ENCODE data around the gene ACSL1. TPM values are rescaled to one million over a fixed set of nuclear protein-coding genes. Genes with fewer than 3 reads are reported as not detected.

Gene ACSL1
- total RNA-seq, 1 experiment from 2014 or later, result 42.8 TPM

DNA sequence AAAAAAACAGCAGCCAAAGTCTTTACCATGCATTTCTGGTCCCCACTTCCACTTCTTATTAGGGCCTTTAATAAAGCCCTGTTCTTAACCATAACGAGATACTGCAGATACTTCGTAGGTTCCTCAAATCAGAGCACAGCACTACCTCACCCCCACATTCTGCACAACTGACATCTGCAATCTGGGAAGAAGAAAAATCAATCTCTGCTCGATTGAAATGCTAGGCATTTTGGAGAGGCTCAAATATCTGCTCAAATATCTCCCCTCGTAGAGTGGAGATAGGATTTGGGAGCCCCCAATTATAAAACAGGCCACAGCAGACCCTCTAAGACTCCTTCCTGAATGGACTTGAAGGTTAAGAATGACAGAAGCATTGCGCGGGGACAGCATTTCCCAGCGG is 51.6 kb downstream of the ACSL1 start:
- no peak for DNase-seq (ENCODE audit: low read depth)
- in situ Hi-C loops (cut with HindIII; ENCODE audit: low pct_unique_long_range_greater_than_20kb, low sequenced_read_pairs), result no loop called here

DNA sequence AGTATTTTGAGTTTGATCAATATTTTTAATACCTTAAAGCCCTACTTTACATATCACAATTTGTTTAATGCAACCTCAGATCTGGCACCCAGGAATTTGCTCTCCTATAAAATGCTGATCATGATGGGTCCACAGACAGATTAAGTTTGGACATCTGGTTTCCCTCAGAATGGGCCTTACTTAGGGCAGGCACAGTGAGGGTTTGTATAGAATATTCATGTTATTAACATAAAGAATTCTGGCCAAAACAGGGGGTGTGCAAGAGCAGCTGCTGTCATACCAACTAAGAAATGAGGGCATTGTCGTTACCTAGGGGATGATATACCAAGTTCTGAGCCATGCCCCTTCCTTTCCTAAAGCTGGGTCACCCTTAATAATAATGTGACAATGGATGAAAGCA is 54.4 kb downstream of the ACSL1 start:
- no peak for DNase-seq (ENCODE audit: low read depth)
- in situ Hi-C loops (cut with HindIII; ENCODE audit: low pct_unique_long_range_greater_than_20kb, low sequenced_read_pairs), result no loop called here

DNA sequence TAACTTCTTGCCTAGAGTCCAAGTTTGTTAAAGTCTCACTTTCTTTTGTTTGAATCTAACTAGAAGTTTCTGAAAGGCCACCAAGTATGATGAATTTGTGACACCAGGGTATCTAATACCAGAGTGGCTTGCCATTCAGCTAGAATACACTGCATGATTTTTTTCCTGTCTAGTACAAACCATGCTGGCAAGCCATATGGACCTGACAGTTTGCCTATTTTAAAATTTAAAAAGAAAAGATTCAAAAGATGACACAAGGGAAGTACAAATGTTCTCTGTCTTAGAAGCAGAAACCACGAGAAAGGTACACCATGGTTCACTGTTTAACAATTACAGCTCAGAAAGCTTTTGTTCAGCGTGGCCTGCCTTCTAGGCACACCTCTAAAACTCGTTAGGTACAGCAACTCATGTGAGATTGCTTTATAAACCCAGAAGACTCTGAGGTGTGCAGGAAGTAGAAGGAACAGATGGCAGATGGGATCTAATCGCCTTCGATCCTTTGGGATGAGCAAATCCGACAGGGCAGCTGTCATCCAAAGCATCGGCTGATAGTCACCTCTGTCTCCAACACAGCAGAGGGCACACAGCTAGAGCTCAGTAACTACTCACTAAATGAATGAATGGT is 56.5 kb downstream of the ACSL1 start:
- no peak for DNase-seq (ENCODE audit: low read depth)
- in situ Hi-C loops (cut with HindIII; ENCODE audit: low pct_unique_long_range_greater_than_20kb, low sequenced_read_pairs), result no loop called here

DNA sequence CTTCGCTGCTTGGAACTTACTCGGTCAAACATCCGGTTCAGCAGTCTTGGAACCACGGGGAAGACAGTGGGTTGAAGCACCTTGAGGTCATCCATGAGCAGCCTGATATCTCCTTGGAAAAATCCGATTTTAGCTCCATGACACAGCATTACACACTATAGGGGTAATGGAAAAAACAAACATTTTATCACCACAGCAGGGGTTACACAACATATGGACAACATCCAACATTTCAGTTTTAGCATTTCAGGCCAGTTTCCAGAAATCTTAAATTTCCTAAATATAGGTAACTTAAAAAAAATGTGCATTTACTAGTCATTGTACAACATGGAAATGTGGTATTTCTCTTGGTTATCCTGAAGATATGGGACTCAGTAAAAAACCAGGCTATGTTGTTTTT is 57.5 kb downstream of the ACSL1 start:
- no peak for DNase-seq (ENCODE audit: low read depth)
- in situ Hi-C loops (cut with HindIII; ENCODE audit: low pct_unique_long_range_greater_than_20kb, low sequenced_read_pairs), result no loop called here

DNA sequence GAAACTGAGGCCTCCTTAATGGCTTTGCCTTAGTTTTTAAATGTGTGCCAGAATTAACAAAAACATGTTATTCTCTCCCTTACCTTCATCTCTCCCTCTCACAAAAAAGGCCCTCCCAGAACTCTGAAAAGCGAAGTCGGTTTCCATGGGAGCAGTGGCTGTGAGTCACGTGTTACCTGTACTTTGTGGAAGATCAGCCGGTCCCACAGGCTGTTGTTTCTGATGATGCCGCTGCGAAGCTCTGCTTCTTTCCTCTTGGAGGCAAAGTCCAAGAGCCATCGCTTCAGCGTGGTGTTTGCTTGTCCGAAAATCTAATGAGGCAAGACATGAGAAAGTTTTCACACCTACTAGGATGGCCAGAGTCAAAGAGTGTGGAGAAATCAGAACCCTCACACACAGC is 59.3 kb downstream of the ACSL1 start:
- DNase-seq (ENCODE audit: low read depth), result no peak
- in situ Hi-C loops (cut with HindIII; ENCODE audit: low pct_unique_long_range_greater_than_20kb, low sequenced_read_pairs), result no loop called here

DNA sequence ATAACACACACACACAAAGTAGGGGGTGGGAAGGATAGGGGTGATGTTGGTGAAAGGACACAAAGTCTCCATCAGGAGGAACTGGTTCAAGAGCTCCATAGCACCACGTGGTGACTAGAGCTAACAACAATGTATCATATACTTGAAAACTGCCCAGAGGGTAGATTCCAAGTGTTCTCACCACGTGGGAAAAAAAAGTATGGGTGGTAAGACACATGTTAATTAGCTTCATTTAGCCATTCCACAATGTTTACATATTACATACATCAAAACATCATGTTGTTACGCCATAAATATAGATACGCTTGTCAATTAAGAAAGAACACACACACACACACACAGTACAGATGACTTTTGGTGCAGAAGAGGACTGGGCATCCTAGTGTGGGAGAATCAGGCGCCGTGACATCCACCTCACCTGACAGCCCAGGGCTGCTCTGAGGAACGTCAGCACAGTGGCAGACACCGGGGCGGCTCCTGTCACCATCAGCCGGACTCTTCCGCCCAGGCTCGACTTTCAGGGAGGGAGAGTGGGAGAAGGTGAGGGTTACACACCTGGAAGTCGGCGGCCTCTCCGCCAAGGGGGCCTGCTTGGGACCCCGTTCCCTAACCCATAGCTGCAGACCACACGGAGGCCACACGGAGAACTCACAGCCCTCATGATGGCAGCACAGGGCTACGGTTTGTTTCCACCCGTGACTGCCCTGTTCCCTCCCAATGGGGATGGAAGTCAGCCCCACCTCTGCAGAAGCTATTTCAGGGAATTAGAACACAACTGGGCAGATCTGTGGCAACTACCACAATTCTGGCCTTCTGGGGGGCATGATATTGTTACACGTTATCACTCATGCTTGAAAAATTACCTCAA is 60.1 kb downstream of the ACSL1 start:
- DNase-seq (ENCODE audit: low read depth), result no peak
- in situ Hi-C loops (cut with HindIII; ENCODE audit: low pct_unique_long_range_greater_than_20kb, low sequenced_read_pairs), result no loop called here

DNA sequence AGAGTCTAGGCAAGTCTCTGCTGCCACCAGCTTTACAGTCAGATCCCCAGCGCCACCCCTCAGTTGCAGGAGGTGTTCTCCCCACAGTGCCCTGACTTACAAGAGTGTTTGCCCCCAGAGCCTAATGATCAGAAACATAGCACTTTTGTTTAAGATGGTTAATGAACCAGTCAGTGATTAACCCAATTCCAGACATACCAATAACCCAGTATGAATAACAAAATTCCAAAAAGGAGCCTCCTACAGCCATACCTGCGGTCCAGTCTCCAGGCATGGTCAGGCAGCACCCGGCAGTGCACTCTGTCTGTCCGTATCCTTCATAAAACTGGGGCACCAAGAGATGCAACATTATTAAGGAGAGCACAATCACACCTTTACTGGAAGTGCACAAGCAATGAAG is 61.2 kb downstream of the ACSL1 start:
- in situ Hi-C loops (cut with HindIII; ENCODE audit: low pct_unique_long_range_greater_than_20kb, low sequenced_read_pairs), result no loop called here
- DNase-seq (ENCODE audit: low read depth), result no peak

DNA sequence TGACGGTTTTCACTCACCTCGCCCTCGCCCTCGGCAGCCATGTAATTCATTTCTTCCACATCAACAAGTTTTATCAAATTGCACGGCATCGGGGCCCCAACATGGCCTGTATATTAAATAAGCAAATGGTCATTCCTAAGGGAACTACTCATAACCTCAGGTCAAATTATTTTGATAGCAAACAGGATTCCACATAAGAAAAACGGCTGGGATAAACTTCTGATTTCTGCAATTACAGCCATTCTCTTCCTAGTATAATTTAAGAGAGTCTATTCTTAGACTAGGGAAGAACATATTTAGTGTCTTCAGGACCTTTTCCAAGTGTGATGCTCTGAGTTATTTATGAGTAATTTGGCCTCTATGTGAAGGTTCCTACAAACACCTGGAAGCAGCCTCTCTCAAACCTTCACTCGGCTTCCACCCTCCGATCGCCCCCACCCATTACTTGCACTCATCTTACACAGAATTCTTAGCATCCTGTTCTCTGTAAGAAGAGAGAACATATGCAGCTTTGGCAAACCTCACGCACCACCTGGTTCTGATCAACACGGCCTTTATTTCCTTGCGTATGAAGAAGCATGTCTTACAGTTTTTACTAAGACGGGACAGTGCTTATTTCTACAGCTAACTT is 62.5 kb downstream of the ACSL1 start:
- in situ Hi-C loops (cut with HindIII; ENCODE audit: low pct_unique_long_range_greater_than_20kb, low sequenced_read_pairs), result no loop called here

DNA sequence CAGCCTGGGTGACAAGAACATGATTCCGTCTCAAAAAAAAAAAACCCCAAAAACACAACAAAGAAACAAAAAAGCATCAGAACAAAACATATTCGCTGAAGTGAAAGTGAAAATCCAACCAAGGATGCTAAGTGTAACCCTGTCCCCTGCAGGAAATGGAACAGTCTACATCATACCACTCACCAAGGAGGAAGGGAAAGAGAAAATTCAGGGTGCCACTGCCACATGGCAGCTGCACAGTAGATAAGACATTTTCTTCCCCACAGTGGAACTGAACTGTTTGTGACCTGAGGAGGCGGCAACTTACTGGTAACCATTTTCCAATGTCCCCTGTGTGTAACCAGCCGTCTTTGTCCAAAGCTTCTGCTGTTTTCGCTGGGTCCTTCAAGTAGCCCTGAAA is 63.7 kb downstream of the ACSL1 start:
- no peak for DNase-seq (ENCODE audit: low read depth)
- in situ Hi-C loops (cut with HindIII; ENCODE audit: low pct_unique_long_range_greater_than_20kb, low sequenced_read_pairs), result no loop called here

More for the DNA sequence above, 62.5 kb downstream of the ACSL1 start:
- no peak for DNase-seq (ENCODE audit: low read depth)

DNA sequence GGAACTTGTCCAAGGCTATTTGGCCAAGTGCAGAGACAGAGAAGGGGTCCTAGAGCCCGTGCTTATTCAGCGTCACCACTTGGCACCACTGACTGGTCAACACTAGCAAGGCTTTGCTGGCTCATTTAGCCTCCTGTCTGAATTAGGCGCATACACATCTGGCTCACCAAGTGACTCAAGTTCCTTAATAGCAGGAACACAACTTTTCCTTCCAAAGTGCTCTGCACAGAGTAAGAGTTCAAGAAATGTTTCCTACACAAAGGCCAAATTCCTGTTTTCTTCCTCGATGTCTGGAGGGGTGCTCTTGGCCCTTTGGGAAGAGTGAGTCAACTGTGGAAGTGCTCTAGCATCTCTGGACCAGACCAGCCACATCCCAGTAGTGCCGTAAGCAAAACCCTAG is 65.1 kb downstream of the ACSL1 start:
- no peak for DNase-seq (ENCODE audit: low read depth)
- in situ Hi-C loops (cut with HindIII; ENCODE audit: low pct_unique_long_range_greater_than_20kb, low sequenced_read_pairs), result no loop called here

DNA sequence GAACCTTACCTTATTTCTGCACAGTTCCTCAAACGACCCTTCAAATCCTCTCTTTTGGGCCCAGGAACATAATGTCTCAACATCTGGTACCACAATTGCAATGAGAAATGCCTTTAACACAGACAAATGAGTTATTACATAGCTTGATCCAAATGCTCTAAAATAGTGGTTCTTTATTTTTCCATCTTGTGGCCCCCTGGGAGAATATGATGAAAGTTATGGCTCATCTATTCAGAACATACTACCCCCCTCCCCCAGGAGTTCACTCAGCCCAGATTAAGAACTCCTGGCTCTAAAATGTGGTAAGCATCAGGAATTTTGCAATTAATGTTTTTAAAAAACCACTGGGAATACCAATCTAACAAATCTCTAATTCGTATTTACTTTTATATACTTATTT is 68.0 kb downstream of the ACSL1 start:
- no peak for DNase-seq (ENCODE audit: low read depth)
- in situ Hi-C loops (cut with HindIII; ENCODE audit: low pct_unique_long_range_greater_than_20kb, low sequenced_read_pairs), result no loop called here

DNA sequence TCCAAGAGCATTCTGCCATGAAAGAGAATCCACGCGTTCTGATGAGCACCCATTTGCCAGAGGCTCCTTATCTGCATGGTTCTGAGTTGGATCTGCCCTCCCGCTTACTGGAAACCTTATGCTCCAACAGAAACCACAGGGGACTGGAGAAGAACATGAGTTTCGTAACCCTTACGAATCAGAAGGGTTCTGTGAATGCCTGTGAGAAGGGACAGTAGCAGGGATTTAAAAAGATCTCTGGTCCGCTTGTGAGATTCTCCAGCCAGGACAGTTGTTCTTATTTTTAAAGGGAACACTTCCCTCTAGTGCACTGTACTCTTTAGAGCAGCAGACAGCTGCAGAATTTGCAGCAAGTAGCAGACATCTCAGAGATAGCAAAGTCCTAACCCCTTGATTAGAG is 69.4 kb downstream of the ACSL1 start:
- in situ Hi-C loops (cut with HindIII; ENCODE audit: low pct_unique_long_range_greater_than_20kb, low sequenced_read_pairs), result no loop called here
- DNase-seq (ENCODE audit: low read depth), result no peak

DNA sequence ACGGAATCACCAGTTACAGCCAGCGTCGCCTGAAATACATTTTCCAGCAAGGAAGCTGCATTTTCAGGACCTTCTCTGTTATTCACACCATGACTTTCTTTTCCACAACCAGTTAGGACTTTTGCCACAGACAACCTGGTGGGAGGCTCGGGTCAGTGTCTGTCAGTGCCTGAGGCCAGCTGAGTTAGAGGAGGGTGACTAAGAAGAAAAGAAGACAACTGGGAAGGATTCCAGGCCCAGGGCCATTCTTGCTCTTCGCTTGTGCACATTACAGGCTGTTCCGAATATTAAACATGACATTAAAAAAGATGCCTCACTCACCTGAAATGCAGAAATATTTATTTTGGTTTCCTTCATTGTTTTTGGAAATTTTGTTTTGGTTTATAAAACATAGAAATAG is 70.5 kb downstream of the ACSL1 start:
- DNase-seq (ENCODE audit: low read depth), result no peak

DNA sequence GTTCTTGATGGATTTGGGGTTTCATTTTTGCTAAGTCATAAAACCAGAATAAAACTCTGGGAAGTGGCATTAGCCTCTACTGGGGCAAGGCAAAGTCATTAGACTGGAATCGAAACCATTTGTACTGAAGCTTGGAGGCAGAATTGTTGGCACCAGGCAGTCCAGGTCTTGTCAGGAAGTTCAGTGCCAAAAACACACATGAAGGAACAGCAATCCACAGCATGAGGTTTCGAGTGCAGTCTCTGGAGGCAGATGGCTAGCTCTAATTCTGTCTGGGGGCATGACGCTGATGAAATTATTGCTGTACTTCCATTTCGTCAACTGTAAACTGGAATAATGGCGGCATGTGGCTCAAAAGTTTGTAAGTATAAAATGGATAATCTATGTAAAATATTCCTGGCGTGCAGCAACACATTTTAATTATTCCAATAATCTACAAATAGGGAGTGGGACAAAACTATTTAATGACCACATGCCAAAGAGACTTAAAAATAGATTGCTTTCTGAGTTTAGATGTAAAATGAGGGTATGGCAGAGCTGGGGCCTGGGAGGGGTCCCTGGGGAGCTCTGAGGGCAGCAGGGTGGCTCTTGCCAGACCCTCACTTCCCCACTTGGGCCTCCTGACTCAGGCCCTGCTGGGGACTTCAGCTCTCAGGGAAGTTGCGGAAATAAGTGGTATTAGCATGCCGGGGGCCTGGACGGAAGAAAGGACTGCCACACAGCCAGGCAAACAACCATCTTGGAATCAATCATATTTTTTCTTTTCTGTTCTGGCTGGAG is 73.1 kb downstream of the ACSL1 start:
- in situ Hi-C loops (cut with HindIII; ENCODE audit: low pct_unique_long_range_greater_than_20kb, low sequenced_read_pairs), result no loop called here
- no peak for DNase-seq (ENCODE audit: low read depth)

More for the DNA sequence above, 70.5 kb downstream of the ACSL1 start:
- in situ Hi-C loops (cut with HindIII; ENCODE audit: low pct_unique_long_range_greater_than_20kb, low sequenced_read_pairs), result no loop called here

DNA sequence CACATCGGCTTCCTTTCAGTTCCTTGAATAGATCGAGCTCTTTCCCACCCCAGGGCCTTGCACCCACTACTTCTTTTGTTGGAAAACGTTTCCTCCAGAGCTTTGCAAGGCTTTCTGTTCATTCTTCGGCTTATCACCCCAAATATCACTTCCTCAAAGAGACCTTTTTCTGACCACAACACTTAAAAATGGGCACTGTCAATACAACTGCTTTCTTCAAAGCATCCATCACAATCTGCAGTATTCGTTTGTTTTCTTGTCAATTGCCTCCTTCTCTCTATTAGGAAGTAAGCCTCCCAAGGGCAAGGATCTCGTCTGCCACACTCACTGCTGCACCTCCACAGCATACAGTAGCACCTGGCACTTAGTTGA is 74.2 kb downstream of the ACSL1 start:
- DNase-seq (ENCODE audit: low read depth), result no peak
- in situ Hi-C loops (cut with HindIII; ENCODE audit: low pct_unique_long_range_greater_than_20kb, low sequenced_read_pairs), result no loop called here

DNA sequence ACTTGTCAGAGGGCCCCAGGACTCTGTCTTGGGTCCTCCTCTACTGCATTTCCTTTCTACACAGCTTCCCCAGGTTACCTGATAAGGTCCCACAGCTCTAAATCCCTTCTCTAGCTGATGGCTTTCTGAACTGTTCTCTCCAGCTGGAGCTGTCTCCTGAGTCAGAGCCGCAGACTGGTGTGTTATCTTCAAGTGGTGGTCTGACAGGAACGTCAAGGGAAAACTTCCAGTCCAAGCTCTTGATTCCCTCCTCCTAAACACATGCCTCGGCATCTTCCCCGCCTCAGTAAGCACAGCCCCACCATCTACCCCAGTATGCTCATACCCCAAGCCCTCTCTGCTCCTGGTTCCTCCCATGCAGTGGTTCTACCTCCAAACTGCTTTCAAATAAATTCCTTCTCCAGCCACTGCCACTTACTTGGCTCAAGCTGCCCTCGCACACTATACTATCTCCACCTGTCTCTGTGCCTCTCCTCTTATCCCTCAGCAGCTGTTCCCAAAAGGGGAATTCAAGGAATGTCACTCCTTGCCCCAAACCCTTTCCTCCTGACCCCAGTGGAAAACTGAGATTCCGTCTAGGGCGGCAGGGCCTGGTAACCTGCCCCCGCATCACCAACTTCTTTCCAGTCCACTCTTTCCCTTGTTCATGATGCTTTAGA is 74.7 kb downstream of the ACSL1 start:
- in situ Hi-C loops (cut with HindIII; ENCODE audit: low pct_unique_long_range_greater_than_20kb, low sequenced_read_pairs), result no loop called here
- DNase-seq (ENCODE audit: low read depth), result no peak

DNA sequence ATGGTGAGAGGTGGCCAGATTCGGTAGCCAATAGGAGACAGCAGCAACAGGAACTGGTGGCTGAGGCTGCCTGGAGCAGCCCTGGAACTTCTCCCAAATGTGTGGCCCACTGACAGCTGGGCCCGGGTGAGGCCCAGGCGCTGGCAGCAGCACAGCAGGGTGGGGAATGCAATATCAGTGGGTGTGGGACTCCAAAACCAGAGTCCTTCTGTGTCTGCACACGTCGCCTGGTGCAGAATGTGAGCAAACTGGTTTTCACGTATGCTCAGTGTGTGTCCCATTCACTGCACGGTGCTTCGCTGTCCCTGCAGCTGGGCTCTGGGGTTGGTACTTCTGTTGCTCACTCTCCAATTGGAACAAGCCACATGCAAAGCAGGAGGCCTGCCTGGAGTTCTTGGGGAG is 77.5 kb downstream of the ACSL1 start:
- DNase-seq (ENCODE audit: low read depth), result no peak
- in situ Hi-C loops (cut with HindIII; ENCODE audit: low pct_unique_long_range_greater_than_20kb, low sequenced_read_pairs), result no loop called here

DNA sequence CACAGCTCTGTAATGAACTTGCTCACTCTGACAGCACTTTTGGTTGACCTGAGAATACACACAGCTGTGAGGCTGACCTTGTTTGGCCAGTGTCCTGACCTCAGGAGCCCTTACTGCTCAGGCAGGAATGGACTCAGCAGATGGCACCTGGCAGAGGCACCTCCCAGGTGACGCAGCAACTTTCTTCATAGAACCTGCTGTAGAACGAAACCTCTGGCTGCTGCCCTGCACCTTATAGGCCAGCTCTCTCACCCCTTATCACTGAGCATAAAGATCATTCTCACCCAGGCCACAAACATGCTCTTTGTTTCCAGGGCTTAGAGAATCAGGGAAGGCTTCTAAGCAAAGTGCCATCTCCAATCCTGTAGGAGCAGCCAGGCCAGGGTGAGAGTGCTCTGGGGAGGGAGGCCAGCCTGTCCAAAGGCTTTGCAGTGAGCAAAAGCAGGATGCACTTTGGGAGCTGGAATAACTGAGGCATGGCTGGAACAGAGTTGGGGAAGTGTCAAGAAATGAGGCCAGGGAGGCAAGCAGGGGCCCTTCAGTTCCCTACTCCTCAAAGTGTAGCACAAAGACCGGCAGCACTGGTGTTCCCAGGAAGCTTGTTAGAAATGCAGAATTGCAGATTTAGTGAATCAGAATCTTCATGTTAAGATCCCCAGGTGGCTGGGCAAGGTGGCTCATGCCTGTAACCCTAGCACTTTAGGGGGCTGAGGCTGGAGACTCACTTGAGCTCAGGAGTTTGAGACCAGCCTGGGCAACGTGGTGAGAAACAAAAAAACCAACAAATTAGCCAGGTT is 78.5 kb downstream of the ACSL1 start:
- DNase-seq (ENCODE audit: low read depth), result no peak
- in situ Hi-C loops (cut with HindIII; ENCODE audit: low pct_unique_long_range_greater_than_20kb, low sequenced_read_pairs), result no loop called here
